Stimulated activated CD8-positive, alpha-beta memory T cell treated with anti-CD3 and anti-CD28 coated beads, Interleukin-4, amount 100 ng/mL, for 48 hours (primary cell): ENCODE results near the gene SAMSN1.
A peak's percentile ranks its signal among the peaks of the same experiment; 100 is the strongest.

Source experiments
- DNase-seq: peaks from one replicate; pipeline ENCODE4 v3.0.0-alpha.2; 2020

The SAMSN1 gene

DNA sequence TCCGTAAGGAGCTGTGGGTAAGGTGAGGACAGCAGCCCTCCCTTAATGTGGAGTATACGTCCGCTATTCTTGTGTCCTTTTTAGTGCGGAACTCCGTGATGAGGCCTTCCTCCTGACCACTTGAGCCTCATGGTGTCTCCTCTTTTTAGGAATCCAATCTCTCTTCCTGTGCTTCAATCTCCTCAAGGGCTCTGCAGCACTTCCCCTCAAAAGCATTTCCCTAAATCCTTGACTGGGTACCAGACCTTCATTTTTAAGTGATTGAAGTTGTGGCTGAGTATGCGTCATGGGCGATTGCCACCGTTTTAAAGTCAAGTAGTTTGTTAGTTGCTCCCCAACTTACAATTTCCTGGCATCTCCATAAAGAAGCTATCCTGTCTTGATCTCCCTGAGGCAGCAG is 62.8 kb downstream of the SAMSN1 start:
- DNase-seq = no peak

DNA sequence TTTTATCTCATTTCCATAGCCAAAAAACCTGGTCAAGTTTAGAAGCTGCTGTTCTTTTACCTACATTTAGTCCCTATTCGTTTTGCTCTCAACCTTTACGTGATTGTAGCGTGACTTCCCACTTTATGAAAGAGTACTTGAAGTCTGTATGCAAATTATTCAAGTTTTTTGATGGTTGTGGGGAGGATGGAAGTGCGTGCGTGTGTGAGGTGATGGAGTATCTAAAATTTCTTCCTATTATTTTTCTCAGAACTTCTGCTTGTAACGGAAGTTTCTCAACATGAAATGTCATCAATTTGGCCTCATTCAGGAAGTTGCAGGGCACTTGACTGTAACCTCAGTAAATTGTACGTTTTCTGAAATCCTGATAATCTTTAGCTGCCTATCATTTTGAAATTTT is 64.0 kb downstream of the SAMSN1 start:
- no peak for DNase-seq

DNA sequence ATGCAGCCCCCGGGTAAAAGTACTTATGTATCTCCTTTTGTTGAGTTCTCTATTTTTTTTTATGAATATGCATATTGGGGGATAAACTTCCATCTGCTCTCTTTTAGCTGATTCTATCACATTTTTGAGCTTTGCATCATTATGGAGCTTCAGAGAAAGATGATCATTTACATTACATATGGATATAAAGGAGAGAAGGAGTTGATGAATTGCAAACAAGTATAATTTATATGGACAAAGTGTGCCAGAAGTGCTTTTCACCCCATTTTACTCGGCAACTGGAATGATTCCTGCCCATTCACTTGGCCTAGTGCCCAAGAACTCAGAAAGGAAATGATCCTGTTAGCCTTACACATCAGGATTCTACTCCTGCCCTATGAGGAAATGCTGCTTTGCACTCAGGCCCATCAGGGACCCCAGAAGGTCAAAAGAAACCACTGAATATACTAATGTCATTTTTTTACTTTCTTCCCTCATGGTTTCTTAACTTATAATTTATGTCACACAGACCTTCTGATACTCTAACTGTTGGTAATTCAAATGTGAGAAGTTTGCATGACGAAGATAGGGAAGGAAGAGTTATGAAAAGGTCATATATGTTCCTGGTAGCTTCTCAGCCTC is 65.6 kb downstream of the SAMSN1 start:
- no peak for DNase-seq

DNA sequence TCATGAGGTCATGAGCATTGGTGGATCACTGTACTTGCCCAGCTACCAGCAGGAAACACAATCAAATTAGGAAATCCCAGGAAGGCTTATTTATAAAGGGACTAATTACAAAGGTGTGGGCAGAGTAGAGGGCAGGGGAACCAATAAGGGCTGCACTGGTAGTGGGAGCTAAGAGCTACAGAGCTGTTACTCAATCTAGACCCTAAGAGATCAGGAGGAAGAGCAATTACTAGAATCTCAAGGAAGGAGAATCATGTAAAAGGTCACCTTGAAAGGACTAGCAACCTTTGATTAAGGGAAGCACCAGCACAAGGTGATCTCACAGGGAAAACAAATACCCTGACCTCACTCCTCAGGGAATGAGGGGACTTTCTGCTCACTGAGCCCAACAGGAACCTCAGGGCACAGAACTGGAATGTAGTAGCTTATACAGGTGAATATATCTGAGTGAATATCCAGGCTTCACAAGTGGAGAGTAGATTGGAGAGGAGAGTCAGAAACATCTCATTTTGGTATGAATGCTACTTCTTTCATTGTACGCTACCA is 66.8 kb downstream of the SAMSN1 start:
- no peak for DNase-seq

DNA sequence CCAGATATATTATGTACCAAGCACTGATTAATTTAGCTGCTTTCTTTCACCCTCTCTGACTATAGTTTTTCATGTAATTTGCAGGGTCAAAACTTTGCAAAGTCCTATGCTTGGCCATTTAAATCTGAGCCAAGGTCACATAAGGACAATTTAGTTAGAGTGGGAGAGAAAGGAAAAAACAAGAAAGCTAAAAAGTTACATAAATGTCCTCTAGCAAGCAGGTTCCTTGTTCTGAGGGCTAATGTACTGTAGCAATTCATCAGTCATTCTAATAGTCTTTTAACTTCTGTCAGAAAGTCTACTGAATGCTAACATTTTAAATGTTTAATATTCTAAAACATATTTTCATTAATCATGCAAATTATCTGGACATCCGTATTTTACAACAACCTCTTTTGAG is 68.3 kb downstream of the SAMSN1 start:
- no peak for DNase-seq

DNA sequence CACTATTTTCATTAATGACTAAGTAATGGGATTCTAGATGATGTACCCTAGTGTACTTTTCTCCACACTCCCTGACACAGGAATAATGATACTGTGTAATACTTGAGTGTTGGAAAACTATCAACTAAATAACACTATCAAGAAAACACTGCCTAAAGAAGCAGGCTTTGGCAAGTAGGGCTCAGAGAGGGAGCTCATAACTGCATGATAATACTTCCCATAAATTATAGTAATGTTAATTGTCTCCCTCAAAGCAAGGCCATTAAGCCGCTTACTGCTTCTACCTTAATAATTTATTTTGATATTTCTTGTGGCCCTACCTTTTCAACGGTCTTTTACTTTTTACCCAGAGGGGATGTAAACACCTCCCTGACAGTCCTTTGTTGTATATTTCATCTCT is 69.0 kb downstream of the SAMSN1 start:
- DNase-seq = no peak

DNA sequence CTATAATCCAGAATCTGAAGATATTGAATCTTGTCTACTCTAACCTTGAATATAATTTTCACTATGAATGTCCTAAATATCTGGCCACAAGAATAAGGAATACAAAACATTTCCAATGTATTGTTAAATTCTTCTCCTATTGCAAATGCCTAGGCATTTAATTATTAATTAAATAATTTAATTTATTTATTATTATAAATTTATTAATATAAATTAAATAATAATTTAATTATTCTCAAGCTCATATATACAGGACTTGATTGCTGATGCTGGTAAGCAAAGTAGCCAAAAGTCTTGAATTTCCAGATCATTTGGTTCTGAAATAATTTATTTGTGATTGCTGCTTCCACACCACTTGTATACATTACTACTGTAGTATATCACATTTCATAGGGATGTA is 71.1 kb downstream of the SAMSN1 start:
- no peak for DNase-seq

DNA sequence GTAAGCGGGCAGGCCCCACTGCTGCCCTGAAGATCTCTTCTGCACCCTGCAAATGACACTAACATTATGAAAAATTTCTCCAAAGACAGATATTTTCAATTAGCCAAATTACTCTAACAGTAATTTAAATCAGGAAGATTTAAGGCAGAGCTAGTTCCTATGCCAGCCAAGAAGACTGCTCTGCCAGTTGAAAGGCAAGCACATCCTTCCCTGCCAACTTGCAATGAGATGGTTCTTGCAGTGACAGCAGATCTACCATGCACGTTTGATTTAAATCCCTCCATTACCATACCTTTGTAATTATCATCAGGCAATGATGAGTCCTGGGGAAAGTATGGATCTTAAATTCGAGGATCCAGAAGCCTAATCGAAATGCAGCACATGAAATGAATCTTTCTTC is 76.5 kb downstream of the SAMSN1 start:
- DNase-seq = no peak

DNA sequence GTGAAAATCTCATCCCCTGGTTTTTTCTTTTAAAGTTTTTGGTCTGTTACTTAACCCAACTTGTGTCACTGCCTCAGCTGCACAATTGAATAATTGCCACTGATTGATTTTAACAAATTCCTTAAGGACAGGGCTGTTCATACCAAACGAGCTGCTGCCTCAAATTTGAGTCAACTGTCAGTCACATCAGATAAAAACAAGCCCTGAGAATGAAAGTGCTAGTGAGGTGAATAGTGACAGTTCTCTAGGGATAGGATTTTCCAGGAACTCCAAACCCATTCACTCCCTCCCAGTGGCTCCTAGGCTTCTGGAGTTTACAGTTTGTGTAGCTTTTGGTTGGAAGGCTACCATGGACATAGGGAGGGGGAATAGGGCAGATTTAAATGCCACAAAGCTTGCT is 79.4 kb downstream of the SAMSN1 start:
- DNase-seq = no peak

DNA sequence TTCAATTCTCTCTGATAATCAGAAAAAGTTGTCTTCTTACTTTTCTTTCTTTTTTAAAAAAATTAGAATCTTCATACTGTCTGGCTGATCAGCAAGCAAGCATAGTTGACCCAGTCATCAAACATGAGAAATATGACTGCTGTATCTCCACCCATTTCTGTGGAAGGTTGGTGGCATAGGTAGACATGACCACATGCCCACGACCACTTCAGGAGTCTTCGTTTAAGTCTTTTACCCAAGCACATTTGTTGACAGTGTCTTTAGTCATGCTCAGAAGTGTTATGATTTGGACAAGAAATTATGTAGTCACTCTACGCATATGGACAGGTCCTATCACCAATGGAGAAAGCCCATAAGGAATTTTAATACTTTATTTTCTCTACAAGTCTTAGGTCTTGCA is 88.4 kb downstream of the SAMSN1 start:
- no peak for DNase-seq

DNA sequence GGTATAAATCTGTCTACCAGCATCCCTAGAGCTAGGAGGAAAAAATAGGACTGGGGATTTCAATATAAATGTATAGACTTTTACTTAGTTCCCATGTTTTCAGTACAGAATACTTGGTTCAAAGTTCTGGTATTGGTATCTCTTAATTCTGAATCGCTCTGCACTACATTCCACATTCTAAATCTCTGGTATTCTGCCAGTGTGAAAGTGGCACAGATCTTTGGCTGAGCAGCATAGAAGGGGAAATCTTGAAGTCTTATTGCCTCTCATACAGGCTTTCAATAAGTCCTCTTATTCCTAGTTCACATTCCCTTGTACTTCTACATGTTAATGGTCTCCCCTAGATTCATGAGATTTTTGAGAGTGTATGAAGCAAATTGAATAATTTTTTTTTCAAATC is 89.2 kb downstream of the SAMSN1 start:
- no peak for DNase-seq

DNA sequence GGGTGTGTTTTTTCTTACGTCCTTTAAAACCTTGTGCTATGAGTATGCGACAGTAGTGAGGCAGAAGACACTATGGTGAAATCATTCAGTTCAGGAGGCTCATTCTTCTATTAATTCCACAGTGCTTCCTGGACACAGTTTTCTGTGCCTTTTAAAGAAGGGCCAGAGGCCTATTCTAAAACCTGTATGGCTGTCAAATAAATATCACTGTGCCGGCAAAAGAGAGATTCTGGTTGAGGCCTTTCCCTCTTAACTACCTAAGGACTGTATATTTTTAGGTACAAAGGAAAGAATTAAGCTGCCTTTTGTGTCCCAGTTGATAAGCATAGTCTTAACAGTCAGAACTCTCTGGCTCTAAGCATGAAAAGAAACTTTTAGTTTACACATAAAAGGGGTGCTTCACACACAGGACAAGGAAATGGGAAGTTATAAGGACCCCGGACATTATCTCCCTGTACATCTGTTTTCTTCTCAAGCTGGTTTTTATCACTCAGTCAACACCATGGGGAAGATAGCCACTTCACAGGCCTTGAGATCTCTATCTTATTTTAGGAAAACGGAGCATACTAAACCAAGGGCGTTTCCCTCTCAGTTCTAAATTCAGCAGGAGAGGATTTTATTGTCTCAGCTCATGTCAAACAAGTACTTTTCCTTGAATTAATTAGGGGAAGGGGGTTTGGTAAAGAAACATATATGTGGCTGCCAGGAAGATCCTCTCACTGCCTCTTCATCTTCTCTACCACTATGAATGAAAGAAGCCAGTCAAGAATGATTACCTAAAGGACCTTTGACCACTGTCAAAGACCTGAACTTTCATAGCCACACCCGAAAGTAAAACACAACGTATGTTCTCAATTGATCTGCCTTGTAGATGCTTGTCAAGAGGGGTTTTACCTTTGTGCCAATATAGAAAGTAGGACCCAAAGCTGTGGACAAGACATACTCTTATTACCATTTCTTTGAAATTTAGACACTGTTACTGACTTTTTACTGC is 91.8 kb downstream of the SAMSN1 start:
- no peak for DNase-seq

DNA sequence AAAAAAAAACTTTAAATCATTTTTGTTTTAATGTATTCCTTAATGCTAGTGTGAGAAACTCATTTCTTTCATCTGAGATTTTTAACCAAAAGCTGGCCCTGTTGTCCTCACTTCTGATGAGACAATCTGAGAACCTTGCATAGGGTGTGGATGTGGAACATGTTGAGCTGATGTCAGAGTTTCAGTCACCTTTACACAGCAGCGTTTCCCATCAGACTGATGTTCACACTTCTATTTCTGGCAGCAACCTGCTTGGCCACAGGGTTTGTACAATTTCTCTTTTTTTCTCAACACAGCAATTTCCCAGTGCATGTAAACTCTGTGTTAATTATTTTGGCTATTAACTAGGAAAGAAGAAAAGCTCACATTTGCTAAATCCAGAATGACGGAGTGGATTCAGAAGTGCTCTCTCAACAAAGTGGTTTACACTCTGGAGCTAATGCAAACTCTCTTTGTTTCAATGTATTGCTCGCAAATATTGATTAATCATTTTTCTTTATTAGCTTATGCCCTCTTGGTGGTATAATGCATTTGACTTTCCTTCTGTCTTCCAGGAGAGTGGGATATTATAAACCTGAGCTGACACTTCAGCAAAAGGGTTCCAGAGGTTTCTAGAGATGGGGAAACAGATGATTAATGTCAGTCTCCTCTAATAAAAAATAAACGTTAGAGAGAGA is 92.6 kb downstream of the SAMSN1 start:
- DNase-seq = peak; percentile 25

DNA sequence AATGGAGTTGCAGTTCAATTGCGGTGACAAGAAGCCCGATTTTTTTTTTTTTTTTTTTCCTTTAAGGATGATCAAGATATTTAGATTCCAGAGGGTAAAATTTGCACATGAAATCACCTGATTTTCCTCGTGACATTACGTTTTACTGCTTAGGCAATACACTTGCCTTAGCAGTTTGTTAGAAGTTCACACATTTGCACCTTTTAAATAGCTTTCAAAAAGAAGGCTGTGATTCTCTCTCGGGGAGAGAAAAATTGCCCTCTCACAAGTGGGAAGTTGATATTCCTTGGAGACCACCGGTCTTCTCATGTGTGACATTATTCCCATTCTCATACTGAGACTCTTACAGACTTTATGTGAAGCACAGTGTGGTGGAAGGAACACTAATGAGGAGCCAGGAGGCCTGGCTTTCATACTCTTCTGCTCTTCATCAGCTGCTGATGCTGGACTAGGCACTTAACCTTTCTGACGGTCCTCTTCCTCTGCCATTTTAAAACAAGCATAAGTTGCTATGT is 93.3 kb downstream of the SAMSN1 start:
- no peak for DNase-seq

DNA sequence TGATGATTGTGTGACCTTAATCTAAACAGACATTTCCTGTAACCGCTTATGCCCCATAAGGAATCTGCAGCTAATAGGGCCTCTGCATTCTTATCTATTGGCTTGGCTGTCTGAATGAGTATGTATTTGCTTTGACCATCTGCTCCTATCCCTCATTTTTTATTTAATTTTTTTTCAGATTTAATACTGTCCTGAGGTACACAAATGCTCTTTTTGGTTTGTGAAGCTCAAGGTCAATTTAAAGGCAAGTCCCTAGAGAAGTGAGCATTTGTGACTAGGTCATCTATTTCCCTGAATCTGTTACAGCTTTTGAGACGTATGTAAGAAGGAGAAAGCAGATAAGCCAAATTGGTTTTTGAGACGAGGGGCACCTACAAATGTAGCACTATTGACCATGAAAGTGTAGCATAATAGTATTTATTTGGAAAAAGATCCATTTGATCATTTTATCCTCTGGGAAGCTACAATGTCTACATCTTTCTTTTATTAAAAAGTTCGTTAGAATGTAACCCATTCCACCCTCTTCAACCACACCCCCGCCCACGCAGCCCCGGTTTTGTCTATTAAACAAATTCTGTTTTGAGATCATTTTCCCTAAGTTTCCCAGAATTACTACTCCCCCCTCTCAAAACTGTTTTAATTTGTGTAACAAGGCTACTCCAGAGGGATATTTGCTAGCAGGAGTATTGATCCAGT is 93.9 kb downstream of the SAMSN1 start:
- DNase-seq = peak; percentile 41

DNA sequence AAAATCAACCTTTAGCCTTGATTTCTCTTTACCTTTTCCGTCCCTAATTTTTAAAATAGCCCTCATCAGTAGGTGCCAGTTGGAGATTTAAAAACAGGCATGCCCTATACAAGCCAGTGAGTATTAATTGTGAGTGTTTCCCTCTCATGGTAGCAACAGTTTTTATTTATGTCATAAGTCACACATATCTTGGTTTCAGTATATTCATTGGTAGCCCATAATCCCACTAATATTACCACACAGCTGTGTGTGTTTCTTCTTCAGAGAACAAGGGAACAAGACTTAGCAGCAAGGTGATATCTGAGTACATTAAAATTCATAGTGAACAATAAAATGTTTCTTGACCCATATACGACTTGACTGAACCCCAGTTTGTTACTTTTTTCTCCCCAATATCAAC is 94.6 kb downstream of the SAMSN1 start:
- no peak for DNase-seq

DNA sequence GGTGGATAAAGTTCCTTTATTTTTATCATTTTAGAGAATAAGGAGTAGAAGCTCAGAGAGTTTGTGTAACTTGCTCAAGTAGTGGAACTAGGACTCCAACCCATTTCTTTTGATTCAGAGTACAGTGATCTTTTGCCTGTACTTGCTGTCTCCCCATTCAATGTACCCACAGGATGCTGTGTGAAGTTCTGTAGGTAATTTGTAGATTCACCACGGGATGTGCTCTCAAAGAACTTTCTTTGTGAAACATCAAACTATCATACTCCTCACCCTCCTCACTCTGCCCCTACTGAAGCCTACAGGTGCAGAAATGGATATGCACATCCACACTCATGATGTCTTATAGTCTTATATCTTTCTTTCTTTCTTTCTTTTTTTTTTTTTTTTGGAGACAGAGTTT is 97.3 kb downstream of the SAMSN1 start:
- no peak for DNase-seq

DNA sequence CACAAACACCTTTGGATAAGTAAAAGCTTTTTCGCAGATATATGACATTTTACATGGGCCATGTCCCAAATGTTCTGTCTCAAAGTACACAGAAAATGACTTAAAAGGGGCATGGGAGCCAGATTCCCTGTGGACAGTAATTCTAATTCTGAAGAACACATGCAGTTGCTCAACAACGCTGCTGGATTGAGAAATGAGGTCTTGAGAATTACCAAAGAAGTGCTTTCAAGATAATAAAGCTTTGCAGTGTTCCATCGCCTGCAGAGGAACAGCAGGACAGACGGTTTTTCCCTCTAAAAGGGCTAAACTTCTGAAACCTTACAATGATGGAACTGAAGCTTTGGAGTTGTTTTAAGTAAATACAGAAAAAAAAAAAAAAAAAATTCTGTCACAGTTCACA is 107.9 kb downstream of the SAMSN1 start:
- no peak for DNase-seq

DNA sequence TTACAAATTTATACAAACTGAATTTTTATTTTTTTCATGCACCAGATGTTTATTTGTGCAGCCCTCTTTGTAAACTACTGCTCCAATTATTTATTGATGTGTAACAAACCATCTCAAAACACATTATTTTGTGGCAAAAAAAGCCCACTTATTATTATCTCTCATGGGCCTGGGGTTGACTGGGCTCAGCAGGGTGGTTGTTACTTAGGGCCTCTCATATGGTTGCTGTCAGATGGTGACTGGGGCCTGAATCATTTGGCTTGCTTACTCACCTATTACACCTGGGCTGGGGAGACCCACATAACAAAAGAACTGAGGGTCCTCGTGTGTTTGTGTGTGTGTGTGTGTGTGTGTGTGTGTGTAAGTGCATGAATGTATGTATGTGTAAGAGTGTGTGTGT is 110.7 kb downstream of the SAMSN1 start:
- no peak for DNase-seq
